Measurements from ENCODE around the gene HEXA. TPM values are rescaled to one million over a fixed set of nuclear protein-coding genes. Genes with fewer than 3 reads are reported as not detected.
A peak's percentile ranks its signal among the peaks of the same experiment; 100 is the strongest.

The HEXA gene
- total and polyA plus RNA-seq, 9 of the 15 experiments (the other 6 are each of a cell fraction or from before 2014, with no cell fraction given), result 22.2 to 136 (median 68.9) TPM

GRCh38 chr15:72319360-72319984 lies 56.3 kb downstream of the HEXA start (continued):
- TF ChIP-seq U2AF2 (optimal IDR thresholded peaks at IDR 0.05; ENCODE audit: low read depth, low read length) (no peak), HNRNPL (IDR thresholded peaks at IDR 0.05; ENCODE audit: low read depth, low read length) (0 out of 2 replicates have a peak, but pooled peaks have one; percentile 37), COPS2 (conservative IDR thresholded peaks at IDR 0.05) (no peak), USF1 (CRISPR knock-in tag; IDR thresholded peaks at IDR 0.05) (no peak), THRA (IDR thresholded peaks at IDR 0.05) (no peak), NR3C1 (CRISPR knock-in tag; IDR thresholded peaks at IDR 0.05) (peak; percentile 99), SRF (CRISPR knock-in tag; IDR thresholded peaks at IDR 0.05) (peak in 1 of 2 experiments; percentile 73; a peak in 1 of 4 replicates), DMBX1 (CRISPR knock-in tag; IDR thresholded peaks at IDR 0.05; ENCODE audit: borderline replicate concordance) (peak; percentile 79; the same call in 1 of the 2 replicates), PTTG1 (tag; IDR thresholded peaks at IDR 0.05; ENCODE audit: low read depth) (no peak), ZKSCAN8 (CRISPR knock-in tag; IDR thresholded peaks at IDR 0.05) (no peak), PBX2 (CRISPR knock-in tag; IDR thresholded peaks at IDR 0.05; ENCODE audit: low read depth) (no peak), PBX2 (tag; conservative IDR thresholded peaks at IDR 0.05; ENCODE audit: low read depth) (no peak), ZNF764 (CRISPR knock-in tag; IDR thresholded peaks at IDR 0.05; ENCODE audit: low read depth) (no peak), AFF4 (CRISPR knock-in tag; IDR thresholded peaks at IDR 0.05) (peak; percentile 63; the same call in 1 of the 2 replicates), HMGN3 (IDR thresholded peaks at IDR 0.05; ENCODE audit: borderline replicate concordance, extremely low read depth, insufficient read length, low read depth, low read length) (peak; percentile 16), XRCC3 (IDR thresholded peaks at IDR 0.05) (no peak), PHB (CRISPR knock-in tag; IDR thresholded peaks at IDR 0.05) (no peak), GTF2A2 (tag; IDR thresholded peaks at IDR 0.05) (no peak)
